Urinary bladder (tissue), 4 donors: Measurements from ENCODE around the gene VTN. TPM values are rescaled to one million over a fixed set of nuclear protein-coding genes. Genes with fewer than 3 reads are reported as not detected.
A peak's percentile ranks its signal among the peaks of the same experiment; 100 is the strongest.

Experiments used
- DNase-seq: peaks from one replicate; pipeline ENCODE4 v3.0.0-alpha.2; 2015; ENCODE audit errors: extremely low spot score
- H3K27ac ChIP-seq: one replicate; pipeline ENCODE4 v1.5.1; 2013; ENCODE audit warnings: low read depth, mild to moderate bottlenecking, moderate library complexity
- H3K36me3 ChIP-seq: one replicate; pipeline ENCODE4 v1.6.1; 2013; ENCODE audit warnings: mild to moderate bottlenecking, moderate library complexity; ENCODE audit not compliant: insufficient read depth
- H3K4me1 ChIP-seq: one replicate; pipeline ENCODE4 v1.6.1; 2013; ENCODE audit warnings: mild to moderate bottlenecking, moderate library complexity; ENCODE audit not compliant: insufficient read depth
- H3K4me3 ChIP-seq: one replicate; pipeline ENCODE4 v1.5.1; 2013; ENCODE audit warnings: low read depth, low read length
- WGBS: extraction: QIAGEN DNeasy Blood & Tissue Kit; methylation state at CpG from one replicate; pipeline ENCODE4 v1.1.7; 2013; 5-methylcytosine and 5-hydroxymethylcytosine counted together
- polyA plus RNA-seq: library from polyadenylated mRNA; stranded (reverse); fragments of 200-250 nt; gene quantifications from one replicate; pipeline ENCODE4 v1.2.3, GENCODE V29; 2013
- total RNA-seq: library from RNA; depleted of rRNA; stranded (reverse); fragments of >200 nt; gene quantifications from one replicate; pipeline ENCODE4 v1.2.3, GENCODE V29; 2014
- donor health status: healthy with polysubstance abuse.
- donor health status: healthy.

VTN gene
- total and polyA plus RNA-seq, 2 donors: 1.1 to 7.4 TPM

DNA sequence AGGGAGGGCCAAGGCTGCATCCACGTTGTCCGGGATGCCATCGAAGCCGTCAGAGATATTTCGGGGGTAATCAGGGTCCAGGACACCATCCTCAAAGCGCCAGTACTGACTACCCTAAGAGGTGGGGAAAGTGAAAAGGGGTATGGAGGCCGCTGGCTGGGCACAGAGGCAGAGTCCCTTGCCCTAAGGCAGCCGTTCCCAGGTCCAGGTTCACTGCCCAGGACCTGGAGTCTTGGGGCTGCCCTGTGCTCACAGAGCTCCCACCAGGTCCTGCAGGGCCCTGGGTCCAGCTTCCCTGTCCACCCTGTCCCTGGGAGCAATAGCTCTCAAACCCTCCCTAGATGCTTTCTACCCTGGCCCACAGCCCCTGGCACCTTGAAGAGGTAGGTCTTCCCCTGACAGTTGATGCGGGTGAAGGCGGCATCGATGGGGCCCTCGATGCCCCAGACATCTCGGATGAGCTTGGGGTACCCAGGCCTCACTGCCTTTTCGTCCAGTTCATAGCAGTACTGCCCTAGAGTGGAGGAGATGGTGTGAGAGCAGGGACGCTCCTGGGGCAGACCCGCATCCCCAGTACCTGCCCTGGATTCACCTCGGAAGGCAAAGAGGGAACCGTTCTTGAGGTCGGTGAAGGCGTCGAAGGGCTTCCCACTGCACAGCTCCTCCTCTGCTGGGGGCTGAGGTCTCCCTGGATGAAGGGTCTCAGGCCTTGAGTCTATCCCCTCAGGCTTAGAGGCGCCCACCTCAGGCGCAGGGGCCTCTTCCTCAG lies 1.0 kb downstream of the VTN start:
- WGBS: 92% methylated on average over 23 of the region's 23 CpGs
- Histone ChIP-seq H3K4me1 (no peaks in the 10 kb centered on the region), H3K4me3 (no peak overlapping the region), H3K36me3 (no peaks in the 10 kb centered on the region), H3K27ac (no peak overlapping the region)
- no peak for DNase-seq

DNA sequence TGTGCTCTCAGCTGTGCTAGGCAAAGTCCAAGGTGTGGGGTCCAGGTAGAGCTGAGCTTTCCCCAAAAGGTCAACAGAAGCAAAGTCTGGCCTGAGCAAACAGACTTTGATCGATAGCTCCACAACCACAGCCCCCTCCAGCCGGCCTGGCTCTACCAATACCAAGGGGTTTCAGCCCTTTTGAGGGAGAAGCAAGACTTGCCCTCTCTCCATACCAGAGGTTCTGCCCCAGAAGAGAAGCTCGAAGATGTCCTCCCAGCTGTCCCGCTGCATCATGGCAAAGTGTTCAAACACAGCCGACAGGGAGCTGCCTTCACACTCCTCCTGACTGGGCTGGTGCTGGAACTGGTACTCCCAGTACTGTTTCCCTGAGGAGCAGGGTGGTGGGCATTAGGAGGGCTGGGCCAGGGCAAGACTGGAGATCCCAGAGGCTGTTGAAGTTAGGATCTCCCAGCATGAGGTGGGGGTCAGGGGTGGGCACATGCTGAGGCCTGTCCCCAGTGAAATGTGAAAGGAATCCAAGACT lies 1.7 kb downstream of the VTN start:
- DNase-seq: no peak
- WGBS: 86% methylated on average over 5 of the region's 5 CpGs
- Histone ChIP-seq H3K36me3 (no peaks in the 10 kb centered on the region), H3K4me1 (no peaks in the 10 kb centered on the region), H3K27ac (no peak overlapping the region), H3K4me3 (no peak overlapping the region)

DNA sequence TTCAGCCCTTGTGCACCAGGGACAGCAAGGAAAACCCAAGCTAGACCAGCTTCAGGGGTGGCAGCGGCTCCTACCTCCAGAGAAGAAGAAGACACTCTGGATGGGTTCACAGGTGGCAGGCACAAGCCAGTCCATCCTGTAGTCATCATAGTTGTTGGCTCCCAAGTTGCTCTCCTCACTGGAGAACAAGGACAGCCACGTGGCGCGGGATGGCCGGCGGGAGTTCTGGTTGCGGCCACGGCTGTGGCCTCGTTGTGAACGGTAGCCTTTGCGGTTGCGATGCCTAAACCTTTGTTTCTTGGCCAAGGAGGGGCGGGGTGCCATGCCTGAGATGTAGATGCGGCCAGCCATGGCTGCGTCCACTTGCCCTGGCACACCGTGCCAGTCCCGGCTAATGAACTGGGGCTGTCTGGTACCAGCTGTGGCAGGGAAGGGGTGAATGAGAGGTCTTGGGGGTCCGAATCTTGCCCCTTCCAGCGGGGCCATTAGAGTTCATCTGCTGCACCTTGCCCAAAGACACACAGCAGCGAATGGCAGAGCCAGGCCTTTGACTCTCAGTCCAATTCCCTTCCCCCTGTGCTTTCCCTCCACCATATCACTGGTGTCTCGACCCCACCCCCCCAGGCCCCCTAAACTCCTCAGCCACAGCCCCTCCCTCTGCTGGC lies 2.3 kb downstream of the VTN start:
- H3K4me3 ChIP-seq: no peak overlapping the region
- no peak overlapping the region for H3K27ac ChIP-seq
- WGBS: 93% methylated on average over 21 of the region's 21 CpGs
- no peaks in the 10 kb centered on the region for H3K36me3 ChIP-seq
- DNase-seq: no peak
- H3K4me1 ChIP-seq: no peaks in the 10 kb centered on the region

DNA sequence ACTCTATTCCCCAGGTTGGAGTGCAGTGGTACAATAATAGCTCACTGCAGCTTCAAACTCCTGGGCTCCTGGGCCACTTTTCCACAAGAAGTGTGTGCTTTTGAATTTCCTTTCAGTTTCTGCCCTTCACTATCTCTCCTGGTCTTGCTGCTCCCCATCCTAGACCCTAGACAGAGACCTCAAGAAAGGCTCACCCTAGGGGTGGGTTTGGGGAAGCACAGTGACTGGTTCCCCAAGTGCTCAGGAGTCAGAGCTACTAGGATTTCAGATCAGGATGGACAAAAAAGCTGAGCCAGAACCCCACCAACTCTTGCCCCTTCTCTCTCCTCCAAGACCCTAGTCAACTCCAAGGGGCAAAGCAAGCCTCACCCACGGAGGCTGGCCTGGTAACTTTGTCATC lies 3.5 kb downstream of the VTN start:
- no peaks in the 10 kb centered on the region for H3K4me1 ChIP-seq
- H3K4me3 ChIP-seq: no peak overlapping the region
- H3K36me3 ChIP-seq: no peaks in the 10 kb centered on the region
- no peak overlapping the region for H3K27ac ChIP-seq
- 75% methylated on average over 1 of the region's 1 CpG for WGBS
- no peak for DNase-seq

DNA sequence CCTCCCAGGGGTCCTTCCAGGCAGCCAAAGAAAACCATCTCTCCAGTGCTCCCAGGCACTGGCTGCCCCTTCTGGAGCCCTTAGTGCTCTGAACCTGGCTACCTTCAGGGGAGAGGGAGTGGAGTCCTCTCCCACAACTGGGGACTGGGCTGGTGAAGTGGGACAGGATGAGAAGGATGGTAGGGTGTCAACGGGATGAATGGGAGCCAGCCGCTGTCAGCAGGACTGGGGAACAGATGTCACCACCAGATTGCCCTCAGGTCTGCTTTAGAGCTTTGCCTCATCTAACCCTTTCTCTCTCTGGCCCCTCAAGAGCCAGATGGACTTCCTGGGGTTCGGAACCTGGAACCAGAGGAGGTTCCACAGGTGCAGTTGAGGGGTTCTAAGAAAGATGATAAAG lies 4.6 kb downstream of the VTN start:
- DNase-seq: no peak
- H3K27ac ChIP-seq: no peak overlapping the region
- H3K36me3 ChIP-seq: no peaks in the 10 kb centered on the region
- no peak overlapping the region for H3K4me3 ChIP-seq
- 90% methylated on average over 3 of the region's 3 CpGs for WGBS
- no peaks in the 10 kb centered on the region for H3K4me1 ChIP-seq

DNA sequence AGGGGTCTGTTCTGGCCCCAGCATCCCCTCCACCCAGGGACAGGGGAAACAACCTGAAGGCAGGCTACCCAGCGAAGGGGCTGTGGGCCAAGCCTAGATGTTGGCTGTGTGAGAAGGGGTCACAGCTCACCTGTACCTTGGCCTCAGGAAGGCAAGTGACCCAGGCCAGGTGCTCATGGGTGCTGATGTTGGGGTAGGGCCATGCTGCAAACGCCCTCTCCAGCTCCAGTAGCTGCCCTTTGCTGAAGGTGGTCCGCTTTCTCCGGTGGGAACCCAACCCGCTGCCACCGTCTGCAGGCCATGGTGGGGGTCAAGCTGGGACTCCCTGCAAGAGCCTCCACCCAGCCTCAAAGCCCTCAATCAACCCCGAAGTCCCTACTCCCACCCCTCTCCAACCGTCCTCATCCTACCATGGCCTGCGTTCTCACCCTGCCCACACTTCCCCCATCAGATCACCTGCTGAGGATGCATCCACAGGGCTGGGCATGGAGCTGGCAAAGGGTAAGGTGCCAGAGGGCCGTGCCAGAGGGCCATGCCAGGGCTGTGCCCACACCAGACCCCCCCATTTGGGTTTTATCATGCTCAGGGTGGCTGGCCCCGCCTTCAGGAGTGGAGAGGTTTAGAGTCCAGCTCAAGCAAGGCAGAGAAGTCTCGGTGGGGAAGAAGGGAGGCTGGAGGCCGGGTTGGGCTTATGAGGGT lies 5.3 kb downstream of the VTN start, which contains the start of gene SEBOX:
SEBOX (minus strand) TSS at position 535 of the 699 bp plus-strand sequence; CDS start at position 487, 48 bp downstream.
- Histone ChIP-seq H3K36me3 (no peaks in the 10 kb centered on the region), H3K27ac (no peak within 1 kb of the TSS), H3K4me1 (no peaks in the 10 kb centered on the region), H3K4me3 (no peak within 1 kb of the TSS)
- WGBS: 89% methylated on average over 13 of the region's 13 CpGs
- no peak for DNase-seq

DNA sequence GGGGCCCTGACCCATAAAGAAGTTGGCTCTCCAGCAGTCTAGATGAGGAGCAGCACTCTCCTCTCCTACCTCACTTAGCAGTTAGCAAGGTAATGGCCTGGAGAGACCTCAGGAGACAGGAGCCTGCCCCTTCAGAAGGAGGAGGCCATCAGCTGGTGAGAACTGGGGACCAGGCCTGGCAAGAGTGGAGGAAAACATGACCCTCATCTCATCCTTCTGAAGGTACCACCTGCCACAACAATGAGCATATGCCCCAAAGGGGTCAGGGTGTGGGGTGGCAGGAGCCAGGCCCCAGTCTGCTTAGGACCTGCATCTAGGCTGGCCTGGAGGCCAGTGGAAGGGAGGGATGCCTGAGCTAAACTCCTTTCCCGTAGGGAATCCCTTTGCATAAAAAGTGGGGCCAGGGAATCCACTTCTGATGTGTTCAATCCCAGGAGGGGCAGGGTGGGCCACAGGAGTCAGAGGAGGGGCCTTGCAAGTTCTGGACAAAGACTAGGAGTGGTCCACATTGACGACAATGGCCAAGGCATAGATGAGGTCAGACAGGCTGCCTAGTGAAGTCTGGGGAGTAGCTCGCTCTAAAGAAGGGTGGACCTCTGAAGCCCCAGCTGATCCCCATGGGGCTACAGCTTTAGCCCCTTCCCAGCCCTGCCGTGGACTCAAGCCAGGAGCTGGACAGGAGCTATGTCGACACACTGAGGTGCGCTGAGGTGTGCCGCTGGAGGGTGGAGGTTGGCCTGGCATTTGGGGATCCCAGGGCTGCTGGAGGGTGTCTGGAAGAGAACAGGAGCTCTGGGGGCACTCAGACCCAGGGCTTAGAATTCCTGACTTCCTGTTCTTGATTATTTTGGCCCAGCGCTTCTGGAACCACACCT lies 6.1 kb downstream of the VTN start:
- 89% methylated on average over 8 of the region's 8 CpGs for WGBS
- H3K36me3 ChIP-seq: no peaks in the 10 kb centered on the region
- no peak for DNase-seq
- no peak overlapping the region for H3K4me3 ChIP-seq
- no peaks in the 10 kb centered on the region for H3K4me1 ChIP-seq
- H3K27ac ChIP-seq: no peak overlapping the region

DNA sequence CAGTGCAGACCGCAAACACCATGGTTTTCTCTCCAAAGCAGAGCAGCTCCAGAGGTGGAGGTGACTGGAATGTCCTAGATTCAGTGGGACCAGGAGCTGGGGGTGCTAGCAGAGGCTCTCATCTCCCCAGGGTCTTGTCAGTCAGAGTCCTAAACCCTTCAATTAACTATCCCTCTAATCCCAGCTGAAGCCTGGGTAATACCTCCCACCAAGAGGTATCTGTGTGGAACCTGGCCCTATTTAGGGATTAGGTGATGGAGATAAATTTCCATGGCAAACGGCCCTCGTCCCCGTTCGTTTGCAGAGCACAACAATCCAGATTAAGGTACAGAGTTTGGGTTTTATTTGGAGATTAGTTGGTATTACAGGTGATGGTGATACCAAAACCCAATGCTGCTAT lies 6.9 kb downstream of the VTN start:
- no peak overlapping the region for H3K4me3 ChIP-seq
- DNase-seq: no peak
- 90% methylated on average over 5 of the region's 5 CpGs for WGBS
- no peaks in the 10 kb centered on the region for H3K36me3 ChIP-seq
- no peak overlapping the region for H3K27ac ChIP-seq
- H3K4me1 ChIP-seq: no peaks in the 10 kb centered on the region

DNA sequence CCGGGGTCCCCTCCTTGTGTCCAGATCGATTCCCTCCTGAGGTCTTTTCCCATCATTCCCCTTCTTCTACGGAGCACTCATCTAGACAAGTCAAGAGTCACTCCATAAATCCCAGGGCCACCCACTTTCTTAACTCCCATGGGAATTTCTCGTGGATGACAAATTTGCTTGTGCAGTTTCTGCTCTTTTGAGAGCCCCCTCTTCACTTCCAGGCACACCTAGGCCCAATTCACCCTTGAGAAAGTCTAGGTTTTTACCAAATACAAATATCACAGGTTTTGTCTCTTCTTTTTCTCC lies 12.3 kb downstream of the VTN start:
- Histone ChIP-seq H3K4me3 (peak overlapping the region; percentile 86), H3K36me3 (no peaks in the 10 kb centered on the region), H3K4me1 (no peaks in the 10 kb centered on the region), H3K27ac (peak overlapping the region; percentile 83)
- 3% methylated on average over 4 of the region's 4 CpGs for WGBS
- no peak for DNase-seq

DNA sequence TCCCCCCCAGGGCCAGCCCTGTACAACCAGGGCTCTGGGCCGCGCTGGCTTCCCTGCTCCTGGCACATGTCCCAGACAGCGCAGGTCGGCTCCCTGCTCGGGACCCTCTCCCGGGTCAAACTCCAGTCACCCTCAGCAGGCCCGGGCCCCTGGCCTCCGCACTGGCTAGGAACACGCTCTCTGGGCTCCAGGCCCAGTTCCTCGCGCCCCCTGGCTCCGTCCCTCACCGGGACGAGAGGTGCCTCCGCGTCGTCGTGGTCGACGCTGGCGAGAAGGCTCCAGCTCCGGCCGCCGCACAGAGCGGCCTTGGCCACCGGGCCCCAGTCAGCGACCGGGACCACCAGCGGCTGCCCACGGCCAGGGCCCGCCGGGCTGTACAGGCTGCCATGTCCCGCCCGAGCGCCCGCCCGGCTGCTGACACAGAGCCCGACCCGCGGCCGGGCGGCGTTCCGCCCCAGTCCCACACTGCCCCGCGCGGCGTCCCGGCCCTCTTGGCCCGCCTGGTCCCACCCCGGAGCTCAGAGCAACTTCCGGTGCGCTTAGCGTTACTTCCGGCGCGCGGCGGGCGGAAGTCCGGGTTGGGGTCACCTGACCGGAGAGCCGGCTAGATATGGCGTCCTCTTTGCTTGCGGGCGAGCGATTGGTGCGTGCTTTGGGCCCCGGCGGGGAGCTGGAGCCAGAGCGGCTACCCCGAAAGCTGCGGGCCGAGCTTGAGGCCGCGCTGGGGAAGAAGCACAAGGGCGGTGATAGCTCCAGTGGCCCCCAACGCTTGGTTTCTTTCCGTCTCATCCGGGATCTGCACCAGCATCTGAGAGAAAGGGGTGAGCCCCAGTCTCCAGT lies 12.8 kb downstream of the VTN start, which contains the start of gene POLDIP2:
POLDIP2 (minus strand) TSS at position 467 of the 840 bp plus-strand sequence; CDS start at position 388, 79 bp downstream.
- DNase-seq: peak; percentile 85
- WGBS: under 1% methylated on average over 80 of the region's 80 CpGs
- Histone ChIP-seq H3K27ac (peak within 1 kb of the TSS; percentile 86), H3K4me3 (peak within 1 kb of the TSS; percentile 86), H3K4me1 (no peaks in the 10 kb centered on the region), H3K36me3 (no peaks in the 10 kb centered on the region)

DNA sequence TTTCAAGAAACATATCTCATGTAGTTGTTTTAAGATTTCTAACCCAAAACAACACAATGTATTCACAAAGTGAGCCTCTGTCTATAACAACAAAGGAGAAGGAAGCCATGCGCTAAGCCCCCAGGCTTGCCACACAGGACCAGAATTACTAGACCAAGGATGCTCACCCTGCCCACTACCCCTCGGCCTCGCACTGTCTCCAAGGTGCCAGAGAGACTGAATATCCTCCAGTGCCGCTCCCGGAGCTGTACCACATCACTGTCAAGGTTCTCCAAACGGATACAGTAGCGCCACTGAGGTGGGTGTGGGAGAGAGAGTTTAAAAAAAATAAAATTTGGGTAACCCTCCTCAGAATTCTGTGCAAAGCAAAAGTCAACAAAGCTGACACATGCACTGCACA lies 19.8 kb downstream of the VTN start:
- no peak for DNase-seq
- 93% methylated on average over 7 of the region's 7 CpGs for WGBS
- Histone ChIP-seq H3K36me3 (peaks cover 4% of the 10 kb centered on the region), H3K4me3 (no peak overlapping the region), H3K27ac (no peak overlapping the region), H3K4me1 (no peaks in the 10 kb centered on the region)

DNA sequence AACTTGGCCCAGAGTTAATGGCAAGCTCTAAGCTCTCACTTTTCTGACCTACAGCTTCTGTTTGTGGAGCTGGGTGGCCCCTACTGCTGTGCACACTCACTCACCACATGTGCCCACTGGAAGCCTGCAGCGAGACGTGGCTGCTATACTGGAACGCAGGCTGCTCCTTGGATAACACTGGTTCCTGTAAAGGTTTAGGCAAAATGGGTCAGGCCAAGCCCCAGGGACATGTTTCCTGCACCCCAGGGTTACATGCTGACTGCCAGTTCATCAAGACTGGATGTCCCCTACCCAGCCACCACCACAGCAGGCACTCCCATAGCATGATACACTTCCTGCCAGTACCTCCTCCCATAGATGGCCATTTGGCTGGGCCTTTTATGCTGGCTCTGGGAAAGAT lies 21.1 kb downstream of the VTN start:
- 97% methylated on average over 3 of the region's 3 CpGs for WGBS
- H3K4me1 ChIP-seq: no peaks in the 10 kb centered on the region
- no peak for DNase-seq
- no peak overlapping the region for H3K4me3 ChIP-seq
- peaks cover 4% of the 10 kb centered on the region for H3K36me3 ChIP-seq
- H3K27ac ChIP-seq: no peak overlapping the region
